NK-92 (cell line): ENCODE results near the gene ZNF559.

ENCODE experiments used
- DNase-seq: peaks from one replicate; lab custom pipeline; 2025; ENCODE audit not compliant: unreplicated experiment; lab: John Stamatoyannopoulos, UW

ZNF559 gene

DNA sequence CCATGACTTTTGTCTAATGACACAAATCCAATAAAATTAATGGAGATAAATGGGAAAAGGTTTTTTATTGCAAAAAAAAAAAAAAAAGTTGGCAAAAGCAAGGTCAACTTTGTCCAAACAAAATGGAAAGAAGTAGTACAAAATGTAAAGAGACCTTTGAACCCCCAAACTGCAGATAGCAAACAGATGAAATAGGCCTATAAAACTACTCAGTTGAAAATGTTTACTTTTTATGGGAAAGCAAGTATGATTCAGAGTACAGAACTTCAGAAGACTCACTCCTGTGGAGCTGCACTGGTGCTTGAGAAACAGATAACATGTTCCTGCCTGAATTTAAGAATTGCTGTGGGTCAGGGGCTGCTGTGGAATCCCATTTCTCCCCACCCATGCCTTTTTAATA, 29.0 kb downstream of the ZNF559 start:
- no peak for DNase-seq

DNA sequence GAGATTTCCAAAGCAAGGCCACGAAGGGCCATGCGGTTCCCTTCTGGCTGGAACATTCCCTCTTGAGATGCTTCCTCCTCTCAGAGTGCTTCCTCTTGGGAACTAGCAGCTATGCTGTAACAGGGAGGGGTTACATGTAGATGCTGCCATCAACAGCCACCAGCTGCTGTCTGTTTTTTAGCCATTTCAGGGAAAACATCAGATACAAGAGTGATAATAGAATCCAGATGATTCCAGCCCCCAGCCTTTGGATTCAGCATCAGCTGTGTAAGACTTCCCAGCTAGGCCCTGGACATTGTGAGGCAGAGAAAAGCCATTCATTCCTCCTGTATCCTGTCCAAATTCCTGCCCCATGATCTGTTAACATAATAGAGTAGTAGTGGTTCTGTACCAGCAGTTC, 30.7 kb downstream of the ZNF559 start:
- no peak for DNase-seq

DNA sequence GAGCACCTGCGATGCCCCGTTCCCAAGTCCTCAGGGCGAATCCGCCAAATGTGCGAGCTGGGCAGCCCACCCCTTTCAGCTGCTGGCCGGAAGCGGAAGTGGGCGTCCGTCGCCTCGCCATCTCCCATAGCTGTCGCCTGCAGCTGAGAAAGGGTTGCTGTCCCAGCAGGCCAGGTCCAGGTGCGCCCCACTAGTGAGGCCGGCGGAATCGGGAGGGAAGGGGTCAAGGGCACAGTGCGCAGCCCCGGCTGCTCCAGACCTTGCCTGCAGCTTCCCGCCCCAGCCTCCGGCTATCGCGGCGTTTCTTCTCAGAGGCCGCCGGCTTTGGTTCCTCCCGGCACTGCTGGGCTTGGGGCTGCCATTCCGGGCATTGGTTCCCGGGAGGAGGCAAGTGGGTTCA, 38.9 kb downstream of the ZNF559 start, which contains the start of gene ZNF177:
ZNF177 (plus strand) TSS at position 109 of the 400 bp plus-strand sequence. CDS start 15,299 bp downstream, outside the sequence.
- DNase-seq, result no peak

GRCh38 chr19:9370738-9371619, 47.0 kb downstream of the ZNF559 start:
- no peak for DNase-seq

DNA sequence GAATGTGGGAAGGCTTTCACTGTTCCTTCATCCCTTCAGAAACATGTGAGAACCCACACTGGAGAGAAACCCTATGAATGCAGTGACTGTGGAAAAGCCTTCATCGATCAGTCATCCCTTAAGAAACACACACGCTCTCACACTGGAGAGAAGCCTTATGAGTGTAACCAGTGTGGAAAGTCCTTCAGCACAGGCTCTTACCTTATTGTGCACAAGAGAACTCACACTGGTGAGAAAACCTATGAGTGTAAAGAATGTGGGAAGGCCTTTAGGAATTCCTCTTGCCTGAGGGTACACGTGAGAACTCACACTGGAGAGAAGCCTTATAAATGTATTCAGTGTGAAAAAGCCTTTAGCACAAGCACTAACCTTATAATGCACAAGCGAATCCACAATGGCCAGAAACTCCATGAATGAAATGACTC, 57.4 kb downstream of the ZNF559 start:
- DNase-seq, result no peak
